ENCODE results near the gene NRXN2.

NRXN2 gene

DNA sequence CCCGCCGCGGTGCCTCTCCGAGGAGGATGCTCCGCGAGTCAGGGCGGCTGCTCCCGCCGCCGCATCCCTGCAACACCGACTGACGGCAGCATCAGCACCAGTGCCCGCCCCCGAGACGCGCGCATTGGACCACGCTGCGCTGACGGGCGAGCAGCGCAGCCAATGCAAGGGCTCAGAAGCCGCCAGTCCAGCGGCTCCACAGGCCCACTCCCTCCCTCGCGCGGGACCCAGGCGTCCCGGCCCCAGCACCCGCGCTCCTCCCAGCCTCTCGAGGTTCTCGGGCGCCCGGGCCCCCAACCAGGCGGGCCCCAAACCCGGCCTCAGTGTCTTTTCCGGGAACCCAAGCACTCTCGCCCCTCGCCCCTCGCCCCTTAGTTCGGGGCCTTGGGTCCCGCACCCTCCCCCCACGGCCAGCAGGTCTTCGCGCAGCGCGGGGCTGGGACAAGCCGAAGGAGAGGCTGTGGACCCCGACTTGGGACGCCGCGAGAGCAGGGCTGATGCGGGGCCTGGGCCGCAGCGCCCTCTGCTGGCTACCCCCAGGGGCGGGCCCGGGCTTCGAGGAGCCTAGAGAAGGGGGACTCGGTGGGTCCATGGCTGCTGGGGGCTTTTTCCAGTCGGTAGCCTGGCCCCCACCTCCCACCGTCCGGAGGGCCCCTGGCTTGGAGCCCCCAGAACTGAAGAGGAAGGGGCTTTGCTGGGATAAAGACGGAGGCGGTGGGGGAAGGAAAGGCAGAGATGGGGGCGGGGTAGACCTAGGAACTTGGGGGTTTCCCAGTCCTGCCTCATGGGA is at the start of gene NRXN2:
Gene NRXN2 (minus strand): TSS at position 81 of the 790 bp plus-strand sequence. CDS start 9,498 bp downstream, outside the sequence.
- H3K27ac Mint-ChIP-seq, result peak within 1 kb of the TSS; percentile 64
- peak within 1 kb of the TSS; percentile 67 for H3K4me3 Mint-ChIP-seq
- peaks cover 10% of the 10 kb centered on the region for H3K4me1 Mint-ChIP-seq (ENCODE audit: low read depth)
- peaks cover 3% of the 10 kb centered on the region for H3K36me3 Mint-ChIP-seq (ENCODE audit: low read depth)
- no peaks in the 10 kb centered on the region for H3K9me3 Mint-ChIP-seq
- DNase-seq, result peak; percentile 91
- peaks cover 33% of the 10 kb centered on the region for H3K27me3 Mint-ChIP-seq

DNA sequence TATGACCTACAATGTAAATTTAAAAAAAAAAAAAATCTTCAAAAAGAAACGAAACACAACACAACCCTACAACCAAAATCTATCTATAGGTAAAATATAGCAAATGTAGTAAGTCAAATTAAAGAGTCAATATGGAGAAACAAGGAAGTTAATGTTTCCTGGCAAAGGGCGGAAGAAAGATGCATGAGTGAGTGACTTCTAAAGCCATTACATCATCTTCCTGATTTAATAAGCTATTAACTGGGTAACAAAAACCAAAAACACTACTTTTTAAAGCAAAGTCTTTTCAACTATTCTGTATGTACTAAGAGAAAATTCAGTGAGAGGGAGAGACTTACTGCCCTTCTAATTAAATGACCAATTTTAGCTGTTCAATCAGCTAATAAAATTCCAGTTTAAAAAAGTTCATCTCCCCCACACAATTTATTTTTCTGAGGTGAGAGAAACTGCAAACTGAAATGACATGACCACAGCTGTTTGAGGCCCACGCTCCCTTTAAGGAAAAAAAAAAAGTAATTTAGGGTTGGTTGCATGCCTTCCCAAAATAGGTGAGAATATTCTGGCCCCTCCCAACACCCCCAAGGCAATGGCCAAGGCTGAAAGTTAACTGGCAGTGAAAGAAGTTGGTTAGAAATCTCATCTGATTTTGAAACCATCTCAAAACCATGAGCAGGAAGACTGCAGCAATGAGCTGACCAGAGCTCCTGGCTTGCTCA is 49.5 kb upstream of the NRXN2 start:
- DNase-seq, result no peak
- H3K4me1 Mint-ChIP-seq (ENCODE audit: low read depth), result peaks cover 94% of the 10 kb centered on the region
- H3K36me3 Mint-ChIP-seq (ENCODE audit: low read depth), result peaks cover 100% of the 10 kb centered on the region

DNA sequence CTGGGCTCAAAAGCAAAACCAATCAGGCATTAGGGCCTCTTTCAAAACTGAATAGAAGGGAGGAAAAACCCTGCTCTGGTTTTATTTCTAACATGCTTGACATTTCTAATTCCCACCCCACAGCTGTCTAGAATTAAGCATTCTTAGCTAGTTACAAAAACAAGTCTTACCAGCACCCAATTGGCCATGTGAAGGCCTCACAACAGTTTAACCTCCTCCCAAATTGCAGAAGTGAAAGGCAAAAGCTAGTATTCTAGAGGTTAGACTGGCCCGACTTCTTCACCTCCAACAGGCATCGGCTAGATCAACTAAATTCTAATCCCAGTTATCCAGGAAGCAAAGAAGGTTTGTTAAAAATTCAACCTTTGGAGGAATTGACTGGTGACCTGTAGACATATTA is 48.9 kb upstream of the NRXN2 start:
- Mint-ChIP-seq H3K27ac (peak overlapping the region; percentile 93), H3K9me3 (no peaks in the 10 kb centered on the region), H3K4me1 (ENCODE audit: low read depth) (peaks cover 99% of the 10 kb centered on the region), H3K27me3 (no peaks in the 10 kb centered on the region), H3K4me3 (peak overlapping the region; percentile 51), H3K36me3 (ENCODE audit: low read depth) (peaks cover 100% of the 10 kb centered on the region)
- no peak for DNase-seq

More for the DNA sequence above, 49.5 kb upstream of the NRXN2 start:
- Mint-ChIP-seq H3K9me3 (no peaks in the 10 kb centered on the region), H3K27me3 (no peaks in the 10 kb centered on the region), H3K4me3 (peak overlapping the region; percentile 51), H3K27ac (peak overlapping the region; percentile 93)

DNA sequence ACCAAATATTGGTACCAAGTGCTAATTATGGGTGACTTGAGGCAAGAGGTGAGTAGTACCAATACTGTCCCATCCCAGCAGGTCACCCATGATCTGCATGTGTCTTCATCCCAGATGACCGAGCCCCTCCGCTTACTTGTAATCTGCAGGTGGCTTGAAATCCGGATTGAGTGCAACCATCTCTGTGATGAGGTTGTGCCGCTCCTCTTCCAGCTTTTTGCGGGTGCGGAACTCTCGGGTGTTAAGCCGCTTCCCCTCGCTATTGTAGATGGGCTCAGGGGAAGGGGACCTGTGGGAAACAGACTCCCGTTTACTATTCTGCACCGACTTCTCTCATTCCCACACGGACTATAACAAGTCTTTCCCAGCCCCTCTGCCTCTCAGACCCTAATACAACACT is 47.1 kb upstream of the NRXN2 start:
- Mint-ChIP-seq H3K27ac (peak overlapping the region; percentile 93), H3K36me3 (ENCODE audit: low read depth) (peaks cover 96% of the 10 kb centered on the region), H3K4me1 (ENCODE audit: low read depth) (peaks cover 94% of the 10 kb centered on the region), H3K4me3 (no peak overlapping the region), H3K9me3 (no peaks in the 10 kb centered on the region), H3K27me3 (no peaks in the 10 kb centered on the region)
- no peak for DNase-seq

DNA sequence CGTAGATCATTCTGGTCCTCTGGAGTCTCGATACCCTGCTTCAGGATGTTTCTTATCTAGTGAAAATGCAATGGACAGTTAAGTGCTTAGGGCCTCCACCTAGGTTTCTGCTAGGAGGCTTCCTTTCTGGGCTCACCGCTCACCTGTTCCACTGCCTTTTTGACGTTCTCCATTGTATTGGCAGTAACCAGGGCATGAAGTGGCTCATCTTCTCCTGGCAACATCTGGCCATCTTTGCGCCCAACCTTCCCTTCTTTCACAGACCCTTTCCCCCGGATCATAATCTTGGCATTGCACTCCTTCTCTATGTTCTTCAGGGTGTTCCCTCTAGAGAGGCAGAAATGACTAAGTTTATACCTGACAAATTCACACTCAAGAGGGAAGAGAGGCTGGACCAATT is 46.3 kb upstream of the NRXN2 start:
- H3K4me3 Mint-ChIP-seq, result no peak overlapping the region
- peak overlapping the region; percentile 93 for H3K27ac Mint-ChIP-seq
- H3K36me3 Mint-ChIP-seq (ENCODE audit: low read depth), result peaks cover 96% of the 10 kb centered on the region
- peaks cover 94% of the 10 kb centered on the region for H3K4me1 Mint-ChIP-seq (ENCODE audit: low read depth)
- H3K27me3 Mint-ChIP-seq, result no peaks in the 10 kb centered on the region
- no peak for DNase-seq
- no peaks in the 10 kb centered on the region for H3K9me3 Mint-ChIP-seq

DNA sequence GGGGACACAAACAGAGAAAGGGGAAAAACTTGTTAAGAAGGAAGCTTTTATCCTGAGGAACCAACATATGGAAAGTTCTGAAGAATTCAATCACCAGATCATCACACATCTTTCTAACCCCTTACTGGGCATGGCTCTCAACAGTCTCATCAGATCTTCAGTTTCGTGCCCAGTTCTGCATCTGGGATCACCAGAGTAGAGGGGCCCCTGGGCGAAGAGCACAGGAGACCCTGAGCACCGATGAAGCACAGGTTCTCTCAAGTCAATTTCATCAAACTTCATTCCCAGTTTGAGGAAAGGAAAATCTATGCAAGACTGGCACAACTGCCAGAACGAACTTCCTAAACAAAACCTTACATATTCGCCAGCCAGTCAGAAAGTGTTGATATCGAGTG is 45.3 kb upstream of the NRXN2 start:
- Mint-ChIP-seq H3K27me3 (no peaks in the 10 kb centered on the region), H3K4me1 (ENCODE audit: low read depth) (peaks cover 95% of the 10 kb centered on the region), H3K9me3 (no peaks in the 10 kb centered on the region), H3K4me3 (no peak overlapping the region), H3K27ac (peak overlapping the region; percentile 93), H3K36me3 (ENCODE audit: low read depth) (peaks cover 96% of the 10 kb centered on the region)
- DNase-seq, result no peak

DNA sequence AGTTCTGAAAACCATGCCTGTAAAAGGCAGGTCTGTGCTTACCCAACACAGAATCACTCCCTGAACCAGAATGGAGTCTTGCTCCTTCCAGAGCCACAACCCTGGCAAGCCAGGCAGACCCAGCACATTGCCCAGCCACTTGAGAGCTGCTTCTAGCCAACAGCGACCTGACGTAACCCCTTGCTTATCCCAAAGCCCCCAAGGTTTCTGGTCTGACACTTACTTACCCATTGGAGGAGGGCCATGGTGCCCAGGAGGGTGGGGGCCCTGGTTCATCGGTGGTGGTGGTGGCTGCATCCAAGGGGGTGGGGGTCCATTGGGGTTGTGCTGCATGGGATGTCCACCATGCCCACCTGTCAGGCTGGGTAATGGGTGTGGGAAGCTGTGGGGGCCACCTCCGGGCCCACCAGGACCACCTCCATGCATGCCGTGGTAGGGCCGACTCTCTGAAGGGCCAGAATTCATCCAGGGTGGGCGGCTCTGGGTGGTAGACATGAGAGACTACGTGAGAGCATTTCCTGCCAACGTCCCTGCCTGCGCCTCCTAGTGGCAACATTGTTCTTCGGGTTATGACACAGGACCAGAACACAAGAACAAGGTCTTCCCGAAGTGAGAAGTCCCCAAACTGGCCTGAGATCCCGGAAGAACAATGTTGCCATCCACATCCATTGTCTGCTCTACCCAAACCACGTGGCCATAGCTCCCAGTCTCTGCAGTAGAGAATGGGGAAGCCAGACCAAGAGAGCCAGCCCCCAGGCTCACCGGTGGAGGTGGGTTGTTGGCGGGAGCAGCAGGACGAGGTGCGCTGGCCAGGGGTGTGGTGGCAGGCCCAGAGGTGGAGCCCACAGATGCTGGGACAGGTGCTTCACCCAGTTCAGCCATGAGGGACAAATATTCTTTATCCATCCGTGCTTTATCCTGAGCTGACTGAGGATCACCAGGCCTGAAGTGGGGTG is 44.6 kb upstream of the NRXN2 start:
- H3K4me1 Mint-ChIP-seq (ENCODE audit: low read depth), result peaks cover 95% of the 10 kb centered on the region
- no peak overlapping the region for H3K4me3 Mint-ChIP-seq
- DNase-seq, result peak; percentile 80
- peaks cover 96% of the 10 kb centered on the region for H3K36me3 Mint-ChIP-seq (ENCODE audit: low read depth)
- peak overlapping the region; percentile 93 for H3K27ac Mint-ChIP-seq
- no peaks in the 10 kb centered on the region for H3K9me3 Mint-ChIP-seq
- no peaks in the 10 kb centered on the region for H3K27me3 Mint-ChIP-seq

DNA sequence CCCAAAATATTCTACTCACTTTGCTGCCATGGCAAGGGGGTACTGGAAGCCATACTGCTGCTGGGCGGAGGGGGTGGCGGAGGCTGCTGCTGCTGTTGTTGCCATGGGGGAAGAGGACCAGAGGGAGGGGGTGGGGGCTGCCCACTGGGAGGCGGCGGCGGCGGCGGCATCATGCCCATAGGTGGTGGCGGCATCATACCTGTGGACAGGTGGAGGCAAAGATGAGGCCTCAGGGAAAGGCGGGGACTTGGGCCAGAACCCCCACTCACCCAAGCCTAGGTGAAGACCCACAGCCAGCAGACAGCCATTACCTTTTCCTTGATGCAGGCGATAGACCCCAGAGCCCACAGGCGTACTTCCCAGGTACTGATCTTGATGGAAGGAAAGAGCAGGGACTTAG is 43.9 kb upstream of the NRXN2 start:
- peaks cover 96% of the 10 kb centered on the region for H3K36me3 Mint-ChIP-seq (ENCODE audit: low read depth)
- DNase-seq, result no peak
- H3K4me3 Mint-ChIP-seq, result no peak overlapping the region
- peak overlapping the region; percentile 93 for H3K27ac Mint-ChIP-seq
- no peaks in the 10 kb centered on the region for H3K27me3 Mint-ChIP-seq
- H3K4me1 Mint-ChIP-seq (ENCODE audit: low read depth), result peaks cover 95% of the 10 kb centered on the region
- H3K9me3 Mint-ChIP-seq, result no peaks in the 10 kb centered on the region

DNA sequence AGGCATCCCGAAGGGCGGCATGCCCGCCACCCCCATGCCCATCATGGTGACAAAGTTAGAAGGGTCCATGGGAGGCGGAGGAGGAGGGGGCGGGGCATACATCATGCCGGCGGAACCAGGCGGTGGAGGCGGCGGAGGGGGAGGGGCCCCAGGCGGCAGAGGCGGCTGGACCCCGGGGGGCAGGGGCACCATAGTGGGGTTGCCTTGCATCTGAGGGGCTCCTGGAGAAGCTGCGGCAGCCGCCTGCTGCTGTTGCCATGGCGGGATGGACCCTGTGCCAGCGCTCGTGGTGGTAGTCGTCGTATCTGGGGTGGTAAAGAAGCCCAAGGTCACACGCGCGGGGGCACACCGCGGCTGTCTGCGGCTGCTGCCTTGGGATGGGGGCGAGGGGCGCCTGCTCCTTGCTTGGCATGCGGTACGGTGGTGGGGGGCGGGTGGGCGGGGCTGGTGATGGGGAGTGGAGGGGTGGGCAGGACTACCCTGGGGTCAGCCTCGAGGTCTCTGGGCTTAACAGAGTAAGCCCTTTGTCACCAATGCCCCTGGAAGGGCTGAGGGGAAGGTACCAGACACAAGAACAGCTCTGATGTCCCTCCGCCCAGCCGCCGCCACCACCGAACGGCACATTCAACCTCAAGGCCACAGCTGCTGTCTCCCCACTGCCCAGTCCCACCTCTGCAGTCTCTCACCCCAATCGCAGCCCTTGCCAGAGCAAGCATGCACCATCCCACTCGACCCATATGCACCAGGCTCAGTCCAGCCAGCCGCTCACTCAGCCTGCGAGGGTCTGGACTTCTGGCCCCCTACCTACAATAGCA is 43.1 kb upstream of the NRXN2 start:
- DNase-seq, result no peak
- no peaks in the 10 kb centered on the region for H3K9me3 Mint-ChIP-seq
- H3K27me3 Mint-ChIP-seq, result no peaks in the 10 kb centered on the region
- no peak overlapping the region for H3K4me3 Mint-ChIP-seq
- H3K4me1 Mint-ChIP-seq (ENCODE audit: low read depth), result peaks cover 91% of the 10 kb centered on the region
- peaks cover 93% of the 10 kb centered on the region for H3K36me3 Mint-ChIP-seq (ENCODE audit: low read depth)
- H3K27ac Mint-ChIP-seq, result peak overlapping the region; percentile 90

DNA sequence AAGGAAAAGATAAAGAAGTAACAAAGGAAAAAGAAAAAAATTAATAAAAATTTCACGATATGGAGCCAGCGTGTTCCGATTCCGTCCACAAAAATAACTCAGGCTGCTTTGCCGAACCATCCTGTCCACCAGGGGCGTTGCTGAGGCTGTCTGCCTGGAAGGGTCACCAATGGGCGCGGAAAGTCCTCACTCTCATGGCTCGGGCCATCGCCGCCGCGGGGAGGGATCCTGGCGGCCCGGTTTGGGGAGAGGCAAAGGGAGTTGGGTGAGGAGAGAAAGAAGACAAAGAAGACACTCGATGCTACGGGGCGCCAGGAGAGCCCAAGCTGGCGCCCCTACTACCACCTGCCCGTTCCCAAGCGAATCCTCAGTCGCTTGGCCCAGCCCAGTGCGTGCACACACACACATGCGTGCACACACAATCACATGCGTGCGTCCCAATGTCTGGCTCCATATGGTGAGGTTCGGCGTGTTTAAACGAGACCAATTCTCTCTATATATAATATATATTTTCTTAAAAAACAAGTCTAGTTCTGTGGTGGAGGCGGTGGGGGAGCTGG is 42.4 kb upstream of the NRXN2 start:
- peak overlapping the region; percentile 90 for H3K27ac Mint-ChIP-seq
- H3K4me1 Mint-ChIP-seq (ENCODE audit: low read depth), result peaks cover 90% of the 10 kb centered on the region
- peak; percentile 35 for DNase-seq
- peak overlapping the region; percentile 58 for H3K4me3 Mint-ChIP-seq
- H3K9me3 Mint-ChIP-seq, result no peaks in the 10 kb centered on the region
- H3K27me3 Mint-ChIP-seq, result no peaks in the 10 kb centered on the region
- peaks cover 91% of the 10 kb centered on the region for H3K36me3 Mint-ChIP-seq (ENCODE audit: low read depth)

DNA sequence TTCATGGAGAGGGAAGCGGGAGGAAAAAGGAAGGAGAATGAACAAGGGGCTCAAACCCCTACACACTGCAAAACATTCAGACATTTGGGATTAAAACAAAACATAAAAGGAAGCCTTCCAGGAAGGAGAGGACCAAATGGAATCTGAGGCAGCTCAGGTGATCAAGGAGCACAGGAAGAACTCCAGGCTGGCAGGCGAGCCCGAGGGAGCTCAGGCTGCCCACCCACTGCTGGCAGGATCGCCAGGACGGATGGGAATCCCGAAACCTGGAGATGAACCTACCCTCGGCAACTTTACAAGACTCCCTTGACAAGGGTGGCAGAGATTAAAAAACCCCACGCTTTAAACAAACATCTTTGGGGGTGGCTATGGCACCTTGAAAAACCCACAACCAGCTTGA is 41.8 kb upstream of the NRXN2 start:
- H3K36me3 Mint-ChIP-seq (ENCODE audit: low read depth), result peaks cover 89% of the 10 kb centered on the region
- peak overlapping the region; percentile 58 for H3K4me3 Mint-ChIP-seq
- peak; percentile 24 for DNase-seq
- H3K4me1 Mint-ChIP-seq (ENCODE audit: low read depth), result peaks cover 89% of the 10 kb centered on the region
- H3K27me3 Mint-ChIP-seq, result no peaks in the 10 kb centered on the region
- H3K27ac Mint-ChIP-seq, result peak overlapping the region; percentile 90
- H3K9me3 Mint-ChIP-seq, result no peaks in the 10 kb centered on the region

DNA sequence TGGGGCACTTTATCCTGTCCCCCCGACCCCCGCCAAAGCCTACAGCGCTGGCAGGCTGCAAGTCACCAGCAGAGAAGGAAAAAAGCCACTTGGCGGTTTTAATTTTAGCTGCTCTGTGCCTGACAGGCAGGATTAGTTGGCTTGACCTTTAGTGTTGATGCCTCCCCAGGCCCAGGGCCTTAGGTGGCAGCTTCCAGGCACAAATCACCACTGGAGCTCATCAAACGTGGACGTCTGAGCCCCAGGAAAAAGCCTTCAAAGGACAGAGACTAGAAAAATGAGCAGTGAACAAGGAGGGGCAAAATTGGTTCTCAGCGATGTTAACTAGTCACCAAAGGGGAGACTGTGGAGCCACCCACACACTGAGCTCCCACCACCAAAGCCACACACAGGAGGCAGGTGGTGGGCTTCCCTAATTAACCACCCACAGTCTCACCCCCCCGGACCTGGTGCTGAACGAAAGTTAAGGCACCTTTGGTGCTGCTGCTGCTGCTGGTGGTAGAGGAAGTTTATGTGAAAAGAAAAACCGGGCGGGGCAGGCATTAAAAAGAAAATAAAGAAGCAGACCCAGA is 41.1 kb upstream of the NRXN2 start:
- DNase-seq, result peak; percentile 57
- H3K4me3 Mint-ChIP-seq, result peak overlapping the region; percentile 58
- H3K4me1 Mint-ChIP-seq (ENCODE audit: low read depth), result peaks cover 89% of the 10 kb centered on the region
- peak overlapping the region; percentile 90 for H3K27ac Mint-ChIP-seq
- peaks cover 84% of the 10 kb centered on the region for H3K36me3 Mint-ChIP-seq (ENCODE audit: low read depth)
- no peaks in the 10 kb centered on the region for H3K27me3 Mint-ChIP-seq
- no peaks in the 10 kb centered on the region for H3K9me3 Mint-ChIP-seq

DNA sequence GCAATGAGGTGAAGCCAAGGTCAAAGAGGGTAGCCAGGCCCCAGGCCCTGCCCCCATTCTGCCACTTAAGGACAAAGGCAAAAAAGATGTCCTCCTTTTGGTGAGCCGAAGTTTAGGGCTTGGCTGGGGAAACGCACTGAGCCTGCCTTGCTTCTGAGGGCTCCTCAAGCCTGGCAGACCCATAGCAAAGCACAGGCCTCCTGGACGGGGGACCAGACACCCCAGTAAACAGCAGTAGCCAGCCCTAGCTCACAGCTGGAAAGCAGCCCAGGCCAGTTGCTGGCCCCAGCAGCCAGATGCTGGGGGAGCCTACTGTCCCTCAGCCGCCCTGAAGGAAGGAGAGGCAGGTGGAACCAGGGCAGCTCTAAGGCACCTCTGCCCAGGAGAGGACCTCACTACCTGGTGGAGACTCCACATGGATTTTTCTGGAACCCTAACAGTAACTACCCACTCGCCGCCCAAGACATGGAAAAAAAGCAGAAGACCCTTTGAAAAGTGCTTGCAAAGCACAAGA is 40.6 kb upstream of the NRXN2 start:
- DNase-seq, result peak; percentile 55
- Mint-ChIP-seq H3K27ac (peak overlapping the region; percentile 90), H3K36me3 (ENCODE audit: low read depth) (peaks cover 78% of the 10 kb centered on the region), H3K4me3 (peak overlapping the region; percentile 58), H3K9me3 (no peaks in the 10 kb centered on the region), H3K4me1 (ENCODE audit: low read depth) (peaks cover 84% of the 10 kb centered on the region), H3K27me3 (no peaks in the 10 kb centered on the region)

All from activated T-cell treated with anti-CD3 and anti-CD28 coated beads, Interleukin-2, amount 50 U/mL, for 24 hours (primary cell).